Mesothelial cell of epicardium (in vitro differentiated cells): ENCODE data around the gene AKNAD1. TPM values are rescaled to one million over a fixed set of nuclear protein-coding genes. Genes with fewer than 3 reads are reported as not detected.

ENCODE experiments used
- DNase-seq, 2 experiments: peaks; one replicate each; pipeline ENCODE4 v3.0.0; 2021; ENCODE audit warnings: low spot score in 2 of 2; ENCODE audit not compliant: unreplicated experiment in 2 of 2
- H3K27ac Mint-ChIP-seq: 2 replicates; pipeline ENCODE4 v1.8.0; 2021; ENCODE audit warnings: mixed read lengths
- H3K27me3 Mint-ChIP-seq: 2 replicates; pipeline ENCODE4 v1.8.0; 2021; ENCODE audit warnings: low read depth, mixed read lengths
- H3K36me3 Mint-ChIP-seq: 2 replicates; pipeline ENCODE4 v1.8.0; 2021; ENCODE audit warnings: mixed read lengths
- H3K4me1 Mint-ChIP-seq: 2 replicates; pipeline ENCODE4 v1.8.0; 2021; ENCODE audit warnings: mixed read lengths
- H3K4me3 Mint-ChIP-seq: 2 replicates; pipeline ENCODE4 v1.8.0; 2021; ENCODE audit warnings: mild to moderate bottlenecking, moderate library complexity, mixed read lengths
- H3K9me3 Mint-ChIP-seq: 2 replicates; pipeline ENCODE4 v1.8.0; 2021; ENCODE audit warnings: mixed read lengths
- total RNA-seq: library from RNA; stranded (reverse); gene quantifications from 3 replicates; pipeline ENCODE4 v1.2.1, GENCODE V29; 2021
- TF ChIP-seq, protein P1 (sequence below): fragments of 200-600 bp; sonication (generic); IDR thresholded peaks from one replicate; pipeline ENCODE4 v1.5.0; 2021; ENCODE audit warnings: antibody characterized with exemption; ENCODE audit not compliant: unreplicated experiment

AKNAD1 gene
- total RNA-seq, 1 donor from 2014 or later = not detected

GRCh38 chr1:108767708-108768107 lies 89.2 kb downstream of the AKNAD1 start:
- Mint-ChIP-seq H3K4me1 (no peaks in the 10 kb centered on the region), H3K9me3 (no peaks in the 10 kb centered on the region), H3K27me3 (no peaks in the 10 kb centered on the region), H3K27ac (no peak overlapping the region), H3K4me3 (no peak overlapping the region), H3K36me3 (peaks cover 24% of the 10 kb centered on the region)
- TF ChIP-seq, protein P1, sequence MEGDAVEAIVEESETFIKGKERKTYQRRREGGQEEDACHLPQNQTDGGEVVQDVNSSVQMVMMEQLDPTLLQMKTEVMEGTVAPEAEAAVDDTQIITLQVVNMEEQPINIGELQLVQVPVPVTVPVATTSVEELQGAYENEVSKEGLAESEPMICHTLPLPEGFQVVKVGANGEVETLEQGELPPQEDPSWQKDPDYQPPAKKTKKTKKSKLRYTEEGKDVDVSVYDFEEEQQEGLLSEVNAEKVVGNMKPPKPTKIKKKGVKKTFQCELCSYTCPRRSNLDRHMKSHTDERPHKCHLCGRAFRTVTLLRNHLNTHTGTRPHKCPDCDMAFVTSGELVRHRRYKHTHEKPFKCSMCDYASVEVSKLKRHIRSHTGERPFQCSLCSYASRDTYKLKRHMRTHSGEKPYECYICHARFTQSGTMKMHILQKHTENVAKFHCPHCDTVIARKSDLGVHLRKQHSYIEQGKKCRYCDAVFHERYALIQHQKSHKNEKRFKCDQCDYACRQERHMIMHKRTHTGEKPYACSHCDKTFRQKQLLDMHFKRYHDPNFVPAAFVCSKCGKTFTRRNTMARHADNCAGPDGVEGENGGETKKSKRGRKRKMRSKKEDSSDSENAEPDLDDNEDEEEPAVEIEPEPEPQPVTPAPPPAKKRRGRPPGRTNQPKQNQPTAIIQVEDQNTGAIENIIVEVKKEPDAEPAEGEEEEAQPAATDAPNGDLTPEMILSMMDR = no peak
- DNase-seq = no peak

- no peaks in the 10 kb centered on the region for H3K27me3 Mint-ChIP-seq
Measured at GRCh38 chr1:108767115-108767514, 89.8 kb downstream of the AKNAD1 start.

More at GRCh38 chr1:108767115-108767514, 89.8 kb downstream of the AKNAD1 start:
- no peaks in the 10 kb centered on the region for H3K4me1 Mint-ChIP-seq
- no peak for DNase-seq
- peaks cover 26% of the 10 kb centered on the region for H3K36me3 Mint-ChIP-seq
- no peak overlapping the region for H3K4me3 Mint-ChIP-seq
- TF ChIP-seq, protein P1 = no peak
- no peak overlapping the region for H3K27ac Mint-ChIP-seq
- no peaks in the 10 kb centered on the region for H3K9me3 Mint-ChIP-seq

Other genes starting within 250 kb of the AKNAD1 start
- 6.7 to 8.5 TPM (median 6.7 TPM) in 3 replicates for gene HENMT1, start 196.0 kb downstream of the AKNAD1 start, total RNA-seq
- gene PRPF38B, start 164.8 kb downstream of the AKNAD1 start, total RNA-seq = 59.0 to 62.4 TPM (median 59.6 TPM) in 3 replicates
- gene FNDC7, start 144.2 kb downstream of the AKNAD1 start, total RNA-seq = 0.07 to 0.13 TPM in 2 of 3 replicates, not detected in the other
- gene STXBP3, start 110.4 kb downstream of the AKNAD1 start, total RNA-seq = 37.8 to 43.1 TPM (median 40.9 TPM) in 3 replicates
- gene GPSM2, start 19.9 kb upstream of the AKNAD1 start, total RNA-seq = 9.6 to 11.7 TPM (median 10.4 TPM) in 3 replicates
- gene CLCC1, start 106.4 kb upstream of the AKNAD1 start, total RNA-seq = 38.8 to 44.5 TPM (median 43.0 TPM) in 3 replicates
- 11.3 to 12.6 TPM (median 11.3 TPM) in 3 replicates for gene WDR47, start 185.0 kb upstream of the AKNAD1 start, total RNA-seq
- gene TAF13, start 218.9 kb upstream of the AKNAD1 start, total RNA-seq = 27.0 to 30.0 TPM (median 27.2 TPM) in 3 replicates
- gene TMEM167B, start 233.7 kb upstream of the AKNAD1 start, total RNA-seq = 33.5 to 36.1 TPM (median 35.0 TPM) in 3 replicates